Measurements from ENCODE around the gene OGFOD1. TPM values are rescaled to one million over a fixed set of nuclear protein-coding genes. Genes with fewer than 3 reads are reported as not detected.

Gene OGFOD1
- total RNA-seq, 1 experiment from 2014 or later, result 68.5 TPM

GRCh38 chr16:56414366-56414765, 37.0 kb upstream of the OGFOD1 start:
- Mint-ChIP-seq H3K36me3 (ENCODE audit: insufficient read depth, unreplicated experiment) (peaks cover 26% of the 10 kb centered on the region), H3K27me3 (ENCODE audit: insufficient read depth, unreplicated experiment) (no peaks in the 10 kb centered on the region), H3K9me3 (ENCODE audit: unreplicated experiment) (no peaks in the 10 kb centered on the region), H3K27ac (ENCODE audit: low read depth, unreplicated experiment) (no peak overlapping the region), H3K4me3 (ENCODE audit: unreplicated experiment) (no peak overlapping the region), H3K4me1 (ENCODE audit: insufficient read depth, unreplicated experiment) (peaks cover 8% of the 10 kb centered on the region)
- TF ChIP-seq CTCF (IDR thresholded peaks at IDR 0.05; ENCODE audit: unreplicated experiment), result no peak
- ChIA-PET CTCF (interaction anchor here (0.5 to 0.7 kb wide), 2 partner anchors 15 to 288 kb away, joined by 3 read pairs; no protein-coding TSS in a partner anchor), POLR2A (no interaction called here)
- no peak for DNase-seq (ENCODE audit: unreplicated experiment)
- BruUV-seq (replicated peaks), result no TSS peak
- intact Hi-C loops (cut with micrococcal nuclease), result no loop called here

GRCh38 chr16:56415875-56416274, 35.5 kb upstream of the OGFOD1 start:
- Mint-ChIP-seq H3K36me3 (ENCODE audit: insufficient read depth, unreplicated experiment) (peaks cover 26% of the 10 kb centered on the region), H3K4me3 (ENCODE audit: unreplicated experiment) (no peak overlapping the region), H3K9me3 (ENCODE audit: unreplicated experiment) (no peaks in the 10 kb centered on the region), H3K4me1 (ENCODE audit: insufficient read depth, unreplicated experiment) (peaks cover 13% of the 10 kb centered on the region), H3K27me3 (ENCODE audit: insufficient read depth, unreplicated experiment) (no peaks in the 10 kb centered on the region), H3K27ac (ENCODE audit: low read depth, unreplicated experiment) (no peak overlapping the region)
- TF ChIP-seq CTCF (IDR thresholded peaks at IDR 0.05; ENCODE audit: unreplicated experiment), result no peak
- POLR2A ChIA-PET, result interaction anchor here (1.1 to 1.5 kb wide), 2 partner anchors 9 to 211 kb away, joined by 3 to 4 read pairs; no protein-coding TSS in a partner anchor
- CTCF ChIA-PET, result no interaction called here
- intact Hi-C loops (cut with micrococcal nuclease), result no loop called here
- no peak for DNase-seq (ENCODE audit: unreplicated experiment)
- no TSS peak for BruUV-seq (replicated peaks)

- H3K27me3 Mint-ChIP-seq (ENCODE audit: insufficient read depth, unreplicated experiment), result no peaks in the 10 kb centered on the region
- H3K4me1 Mint-ChIP-seq (ENCODE audit: insufficient read depth, unreplicated experiment), result peaks cover 20% of the 10 kb centered on the region
- no TSS peak for BruUV-seq (replicated peaks)
- no peak for TF ChIP-seq CTCF (IDR thresholded peaks at IDR 0.05; ENCODE audit: unreplicated experiment)
- intact Hi-C loops (cut with micrococcal nuclease), result no loop called here
- H3K27ac Mint-ChIP-seq (ENCODE audit: low read depth, unreplicated experiment), result no peak overlapping the region
- H3K4me3 Mint-ChIP-seq (ENCODE audit: unreplicated experiment), result no peak overlapping the region
- POLR2A ChIA-PET, result interaction anchor here (0.6 to 1.0 kb wide), 2 partner anchors 34 to 81 kb away, joined by 3 to 5 read pairs; partner anchors contain the start of genes NUDT21 and OGFOD1
- CTCF ChIA-PET, result interaction anchor here (0.6 kb wide), 1 partner anchor 36 kb away, joined by 4 read pairs; no protein-coding TSS in a partner anchor
- H3K9me3 Mint-ChIP-seq (ENCODE audit: unreplicated experiment), result no peaks in the 10 kb centered on the region
- no peak for DNase-seq (ENCODE audit: unreplicated experiment)
- H3K36me3 Mint-ChIP-seq (ENCODE audit: insufficient read depth, unreplicated experiment), result peaks cover 15% of the 10 kb centered on the region
Measured at GRCh38 chr16:56417138-56417537, 34.2 kb upstream of the OGFOD1 start.

GRCh38 chr16:56419740-56420548, 31.4 kb upstream of the OGFOD1 start:
- TF ChIP-seq CTCF (IDR thresholded peaks at IDR 0.05; ENCODE audit: unreplicated experiment), result no peak
- CTCF ChIA-PET, result interaction anchor here (0.7 kb wide), 2 partner anchors 112 to 952 kb away, joined by 3 read pairs; no protein-coding TSS in a partner anchor
- H3K4me3 Mint-ChIP-seq (ENCODE audit: unreplicated experiment), result no peak overlapping the region
- no peaks in the 10 kb centered on the region for H3K9me3 Mint-ChIP-seq (ENCODE audit: unreplicated experiment)
- H3K27ac Mint-ChIP-seq (ENCODE audit: low read depth, unreplicated experiment), result no peak overlapping the region
- POLR2A ChIA-PET, result interaction anchor here (0.7 to 1.7 kb wide), 3 partner anchors 11 to 265 kb away, joined by 3 to 6 read pairs (median 3); no protein-coding TSS in a partner anchor
- no TSS peak for BruUV-seq (replicated peaks)
- no peak for DNase-seq (ENCODE audit: unreplicated experiment)
- peaks cover 7% of the 10 kb centered on the region for H3K36me3 Mint-ChIP-seq (ENCODE audit: insufficient read depth, unreplicated experiment)
- H3K27me3 Mint-ChIP-seq (ENCODE audit: insufficient read depth, unreplicated experiment), result no peaks in the 10 kb centered on the region
- peaks cover 31% of the 10 kb centered on the region for H3K4me1 Mint-ChIP-seq (ENCODE audit: insufficient read depth, unreplicated experiment)
- intact Hi-C loops (cut with micrococcal nuclease), result loop anchor here (10.0 kb wide), 1 partner anchor 85 kb away; no protein-coding TSS in a partner anchor
